Measurements from ENCODE around the gene GSDMA. TPM values are rescaled to one million over a fixed set of nuclear protein-coding genes. Genes with fewer than 3 reads are reported as not detected.
A peak's percentile ranks its signal among the peaks of the same experiment; 100 is the strongest.

Gene GSDMA
- total and polyA plus RNA-seq, 2 experiments from 2014 or later, result 0.08 TPM; not detected in 1

GRCh38 chr17:40021451-40021971, 58.7 kb downstream of the GSDMA start:
- Histone ChIP-seq H4K20me1 (ENCODE audit: insufficient read depth, poor library complexity, severe bottlenecking) (no peaks in the 10 kb centered on the region), H3K9me2 (replicated peaks; ENCODE audit: insufficient read depth) (no peaks in the 10 kb centered on the region), H3K36me3 (replicated peaks; ENCODE audit: insufficient read depth, low read depth) (no peaks in the 10 kb centered on the region), H3K4me3 (no peak overlapping the region), H3K79me2 (no peaks in the 10 kb centered on the region), H3K27me3 (no peaks in the 10 kb centered on the region), H3K4me1 (ENCODE audit: insufficient read depth) (peaks cover 6% of the 10 kb centered on the region), H3K4me2 (no peak overlapping the region), H3K9me3 (ENCODE audit: low read depth) (no peaks in the 10 kb centered on the region), H2AFZ (no peak overlapping the region), H3K27ac (no peak overlapping the region)
- no peak for DNase-seq (ENCODE audit: low spot score)
- WGBS (ENCODE audit: low lambda C conversion rate, missing lambda C conversion rate), result 94% methylated on average over 9 of the region's 9 CpGs
- no peak for TF ChIP-seq EZH2 (IDR thresholded peaks at IDR 0.05; ENCODE audit: borderline replicate concordance)
- TF ChIP-seq, protein P1, sequence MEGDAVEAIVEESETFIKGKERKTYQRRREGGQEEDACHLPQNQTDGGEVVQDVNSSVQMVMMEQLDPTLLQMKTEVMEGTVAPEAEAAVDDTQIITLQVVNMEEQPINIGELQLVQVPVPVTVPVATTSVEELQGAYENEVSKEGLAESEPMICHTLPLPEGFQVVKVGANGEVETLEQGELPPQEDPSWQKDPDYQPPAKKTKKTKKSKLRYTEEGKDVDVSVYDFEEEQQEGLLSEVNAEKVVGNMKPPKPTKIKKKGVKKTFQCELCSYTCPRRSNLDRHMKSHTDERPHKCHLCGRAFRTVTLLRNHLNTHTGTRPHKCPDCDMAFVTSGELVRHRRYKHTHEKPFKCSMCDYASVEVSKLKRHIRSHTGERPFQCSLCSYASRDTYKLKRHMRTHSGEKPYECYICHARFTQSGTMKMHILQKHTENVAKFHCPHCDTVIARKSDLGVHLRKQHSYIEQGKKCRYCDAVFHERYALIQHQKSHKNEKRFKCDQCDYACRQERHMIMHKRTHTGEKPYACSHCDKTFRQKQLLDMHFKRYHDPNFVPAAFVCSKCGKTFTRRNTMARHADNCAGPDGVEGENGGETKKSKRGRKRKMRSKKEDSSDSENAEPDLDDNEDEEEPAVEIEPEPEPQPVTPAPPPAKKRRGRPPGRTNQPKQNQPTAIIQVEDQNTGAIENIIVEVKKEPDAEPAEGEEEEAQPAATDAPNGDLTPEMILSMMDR (IDR thresholded peaks at IDR 0.05; ENCODE audit: poor library complexity), result no peak
- no peak for TF ChIP-seq EZH2phosphoT487 (IDR thresholded peaks at IDR 0.05; ENCODE audit: low read depth, severe bottlenecking, unreplicated experiment)

GRCh38 chr17:40022497-40022896, 59.7 kb downstream of the GSDMA start:
- Histone ChIP-seq H3K4me2 (no peak overlapping the region), H3K27me3 (no peaks in the 10 kb centered on the region), H3K4me3 (no peak overlapping the region), H2AFZ (no peak overlapping the region), H3K9me2 (replicated peaks; ENCODE audit: insufficient read depth) (no peaks in the 10 kb centered on the region), H3K36me3 (replicated peaks; ENCODE audit: insufficient read depth, low read depth) (no peaks in the 10 kb centered on the region), H3K79me2 (no peaks in the 10 kb centered on the region), H3K9me3 (ENCODE audit: low read depth) (no peaks in the 10 kb centered on the region), H4K20me1 (ENCODE audit: insufficient read depth, poor library complexity, severe bottlenecking) (no peaks in the 10 kb centered on the region), H3K27ac (no peak overlapping the region), H3K4me1 (ENCODE audit: insufficient read depth) (peaks cover 6% of the 10 kb centered on the region)
- no peak for DNase-seq (ENCODE audit: low spot score)
- 98% methylated on average over 9 of the region's 9 CpGs for WGBS (ENCODE audit: low lambda C conversion rate, missing lambda C conversion rate)
- TF ChIP-seq, protein P1 (IDR thresholded peaks at IDR 0.05; ENCODE audit: poor library complexity), result no peak
- no peak for TF ChIP-seq EZH2 (IDR thresholded peaks at IDR 0.05; ENCODE audit: borderline replicate concordance)
- no peak for TF ChIP-seq EZH2phosphoT487 (IDR thresholded peaks at IDR 0.05; ENCODE audit: low read depth, severe bottlenecking, unreplicated experiment)

GRCh38 chr17:40022961-40023541, 60.2 kb downstream of the GSDMA start:
- Histone ChIP-seq H3K27me3 (no peaks in the 10 kb centered on the region), H3K27ac (no peak overlapping the region), H3K9me3 (ENCODE audit: low read depth) (no peaks in the 10 kb centered on the region), H3K79me2 (no peaks in the 10 kb centered on the region), H2AFZ (no peak overlapping the region), H3K4me3 (no peak overlapping the region), H4K20me1 (ENCODE audit: insufficient read depth, poor library complexity, severe bottlenecking) (no peaks in the 10 kb centered on the region), H3K9me2 (replicated peaks; ENCODE audit: insufficient read depth) (no peaks in the 10 kb centered on the region), H3K36me3 (replicated peaks; ENCODE audit: insufficient read depth, low read depth) (no peaks in the 10 kb centered on the region), H3K4me1 (ENCODE audit: insufficient read depth) (peaks cover 6% of the 10 kb centered on the region), H3K4me2 (peak overlapping the region; percentile 2)
- TF ChIP-seq, protein P1 (IDR thresholded peaks at IDR 0.05; ENCODE audit: poor library complexity), result no peak
- no peak for TF ChIP-seq EZH2phosphoT487 (IDR thresholded peaks at IDR 0.05; ENCODE audit: low read depth, severe bottlenecking, unreplicated experiment)
- no peak for TF ChIP-seq EZH2 (IDR thresholded peaks at IDR 0.05; ENCODE audit: borderline replicate concordance)
- DNase-seq (ENCODE audit: low spot score), result peak; percentile 4
- 87% methylated on average over 18 of the region's 19 CpGs for WGBS (ENCODE audit: low lambda C conversion rate, missing lambda C conversion rate)
